ENCODE results near the gene ZNF878. TPM values are rescaled to one million over a fixed set of nuclear protein-coding genes. Genes with fewer than 3 reads are reported as not detected.

ZNF878 gene
- total and polyA plus RNA-seq, 2 of the 13 experiments (the other 11 are each of a cell fraction or from before 2014, with no cell fraction given), result 0.46 to 5.2 TPM

DNA sequence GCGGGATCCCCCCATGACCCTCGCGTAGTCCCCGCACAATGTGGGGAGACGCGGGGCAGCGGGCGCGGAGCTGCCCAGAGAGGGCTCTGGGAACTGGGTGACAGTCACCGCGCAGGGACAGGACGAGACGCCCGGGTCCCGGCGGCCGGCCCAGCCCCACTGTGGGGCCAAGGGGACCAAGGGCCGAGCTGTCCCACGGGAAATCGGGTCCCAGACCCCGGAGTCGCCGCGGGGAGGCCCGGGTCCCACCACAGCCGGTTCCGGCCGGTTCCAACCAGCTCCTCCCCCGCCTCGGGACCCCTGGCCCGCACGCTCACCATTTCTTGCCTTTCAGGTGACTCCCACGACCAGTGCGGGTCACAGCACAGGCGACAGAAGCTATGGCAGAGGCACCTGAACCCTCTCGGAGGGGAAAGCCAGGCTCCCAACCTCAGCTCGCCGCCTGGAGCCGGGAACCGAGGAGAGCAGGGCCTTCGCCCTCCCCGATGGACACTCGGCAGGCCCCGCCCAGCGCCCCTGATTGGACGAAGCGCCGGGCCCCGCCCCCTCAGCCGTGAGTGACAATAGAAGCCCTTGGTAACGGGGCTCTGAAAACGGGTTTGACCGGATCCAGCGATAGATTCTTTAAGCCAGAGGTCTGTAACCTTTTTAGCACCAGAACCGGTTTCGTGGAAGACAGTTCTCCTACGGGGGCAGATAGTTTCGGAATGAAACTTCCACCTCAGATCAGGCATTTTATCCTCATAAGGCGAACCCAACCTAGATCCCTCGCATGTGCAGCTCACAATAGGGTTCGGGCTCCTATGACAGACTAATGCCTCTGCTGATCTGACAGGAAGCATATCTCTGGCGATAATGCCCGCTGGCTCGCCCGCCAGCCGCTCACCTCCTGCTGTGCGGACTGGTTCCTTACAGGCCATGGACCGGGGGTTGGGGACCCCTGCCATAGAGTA, 17.3 kb downstream of the ZNF878 start, which contains the start of gene ZNF433 (continued):
- TF ChIP-seq, protein P1, sequence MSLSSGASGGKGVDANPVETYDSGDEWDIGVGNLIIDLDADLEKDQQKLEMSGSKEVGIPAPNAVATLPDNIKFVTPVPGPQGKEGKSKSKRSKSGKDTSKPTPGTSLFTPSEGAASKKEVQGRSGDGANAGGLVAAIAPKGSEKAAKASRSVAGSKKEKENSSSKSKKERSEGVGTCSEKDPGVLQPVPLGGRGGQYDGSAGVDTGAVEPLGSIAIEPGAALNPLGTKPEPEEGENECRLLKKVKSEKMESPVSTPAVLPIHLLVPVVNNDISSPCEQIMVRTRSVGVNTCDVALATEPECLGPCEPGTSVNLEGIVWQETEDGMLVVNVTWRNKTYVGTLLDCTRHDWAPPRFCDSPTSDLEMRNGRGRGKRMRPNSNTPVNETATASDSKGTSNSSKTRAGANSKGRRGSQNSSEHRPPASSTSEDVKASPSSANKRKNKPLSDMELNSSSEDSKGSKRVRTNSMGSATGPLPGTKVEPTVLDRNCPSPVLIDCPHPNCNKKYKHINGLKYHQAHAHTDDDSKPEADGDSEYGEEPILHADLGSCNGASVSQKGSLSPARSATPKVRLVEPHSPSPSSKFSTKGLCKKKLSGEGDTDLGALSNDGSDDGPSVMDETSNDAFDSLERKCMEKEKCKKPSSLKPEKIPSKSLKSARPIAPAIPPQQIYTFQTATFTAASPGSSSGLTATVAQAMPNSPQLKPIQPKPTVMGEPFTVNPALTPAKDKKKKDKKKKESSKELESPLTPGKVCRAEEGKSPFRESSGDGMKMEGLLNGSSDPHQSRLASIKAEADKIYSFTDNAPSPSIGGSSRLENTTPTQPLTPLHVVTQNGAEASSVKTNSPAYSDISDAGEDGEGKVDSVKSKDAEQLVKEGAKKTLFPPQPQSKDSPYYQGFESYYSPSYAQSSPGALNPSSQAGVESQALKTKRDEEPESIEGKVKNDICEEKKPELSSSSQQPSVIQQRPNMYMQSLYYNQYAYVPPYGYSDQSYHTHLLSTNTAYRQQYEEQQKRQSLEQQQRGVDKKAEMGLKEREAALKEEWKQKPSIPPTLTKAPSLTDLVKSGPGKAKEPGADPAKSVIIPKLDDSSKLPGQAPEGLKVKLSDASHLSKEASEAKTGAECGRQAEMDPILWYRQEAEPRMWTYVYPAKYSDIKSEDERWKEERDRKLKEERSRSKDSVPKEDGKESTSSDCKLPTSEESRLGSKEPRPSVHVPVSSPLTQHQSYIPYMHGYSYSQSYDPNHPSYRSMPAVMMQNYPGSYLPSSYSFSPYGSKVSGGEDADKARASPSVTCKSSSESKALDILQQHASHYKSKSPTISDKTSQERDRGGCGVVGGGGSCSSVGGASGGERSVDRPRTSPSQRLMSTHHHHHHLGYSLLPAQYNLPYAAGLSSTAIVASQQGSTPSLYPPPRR (CRISPR knock-in tag; IDR thresholded peaks at IDR 0.05; ENCODE audit: borderline replicate concordance), result 0 out of 2 replicates have a peak, but pooled peaks have one; percentile 20
- TF ChIP-seq AGO2 (optimal IDR thresholded peaks at IDR 0.05; ENCODE audit: low read depth, low read length) (peak; percentile 95), ZNF33B (CRISPR knock-in tag; IDR thresholded peaks at IDR 0.05) (0 out of 2 replicates have a peak, but pooled peaks have one; percentile 48), ZNF20 (CRISPR knock-in tag; IDR thresholded peaks at IDR 0.05) (no peak), AGO1 (IDR thresholded peaks at IDR 0.05; ENCODE audit: low read depth, low read length, poor library complexity, severe bottlenecking) (peak; percentile 39), SP4 (CRISPR knock-in tag; IDR thresholded peaks at IDR 0.05) (peak; percentile 89), MLLT10 (CRISPR knock-in tag; IDR thresholded peaks at IDR 0.05) (no peak), HINFP (CRISPR knock-in tag; IDR thresholded peaks at IDR 0.05; ENCODE audit: low read depth) (no peak), ZNF770 (CRISPR knock-in tag; IDR thresholded peaks at IDR 0.05) (no peak), EZH2 (conservative IDR thresholded peaks at IDR 0.05; ENCODE audit: low read depth, low read length) (no peak), ZNF543 (CRISPR knock-in tag; IDR thresholded peaks at IDR 0.05) (0 out of 2 replicates have a peak, but pooled peaks have one; percentile 72), NR1H2 (CRISPR knock-in tag; IDR thresholded peaks at IDR 0.05; ENCODE audit: borderline replicate concordance, low read depth) (peak; percentile 80; the same call in 1 of the 2 replicates), CTCF (CRISPR knock-in tag; IDR thresholded peaks at IDR 0.05) (peak; percentile 37; the same call in 1 of the 2 replicates)
- TF ChIP-seq, protein P2, sequence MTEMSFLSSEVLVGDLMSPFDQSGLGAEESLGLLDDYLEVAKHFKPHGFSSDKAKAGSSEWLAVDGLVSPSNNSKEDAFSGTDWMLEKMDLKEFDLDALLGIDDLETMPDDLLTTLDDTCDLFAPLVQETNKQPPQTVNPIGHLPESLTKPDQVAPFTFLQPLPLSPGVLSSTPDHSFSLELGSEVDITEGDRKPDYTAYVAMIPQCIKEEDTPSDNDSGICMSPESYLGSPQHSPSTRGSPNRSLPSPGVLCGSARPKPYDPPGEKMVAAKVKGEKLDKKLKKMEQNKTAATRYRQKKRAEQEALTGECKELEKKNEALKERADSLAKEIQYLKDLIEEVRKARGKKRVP (CRISPR knock-in tag; IDR thresholded peaks at IDR 0.05), result peak in 1 of 2 experiments; percentile 65; a peak in 2 of 4 replicates
